ENCODE measurements around the gene KCNH1.

- TF ChIP-seq CTCF (IDR thresholded peaks at IDR 0.05; ENCODE audit: low read depth, low read length) (no peak), MYC (IDR thresholded peaks at IDR 0.05; ENCODE audit: low read depth, low read length) (no peak)
These were observed 487.7 kb downstream of the KCNH1 start for GRCh38 chr1:210646258-210646616.
